GM12865 (cell line): Measurements from ENCODE around the gene ESRRA.

Experiments
- DNase-seq: peaks from one replicate; pipeline ENCODE4 v3.0.0; 2010; ENCODE audit warnings: low read depth
- H3K4me3 ChIP-seq: 2 replicates; pipeline ENCODE4 v1.5.1; 2011; ENCODE audit warnings: mild to moderate bottlenecking, low read depth, low read length, control low read depth
- CTCF ChIP-seq: IDR thresholded peaks from 2 replicates; pipeline ENCODE4 v1.5.1; 2011; ENCODE audit warnings: low read length, control low read depth, low read depth, inconsistent platforms; ENCODE audit not compliant: insufficient read depth; ENCODE audit errors: missing control alignments

Gene ESRRA

DNA sequence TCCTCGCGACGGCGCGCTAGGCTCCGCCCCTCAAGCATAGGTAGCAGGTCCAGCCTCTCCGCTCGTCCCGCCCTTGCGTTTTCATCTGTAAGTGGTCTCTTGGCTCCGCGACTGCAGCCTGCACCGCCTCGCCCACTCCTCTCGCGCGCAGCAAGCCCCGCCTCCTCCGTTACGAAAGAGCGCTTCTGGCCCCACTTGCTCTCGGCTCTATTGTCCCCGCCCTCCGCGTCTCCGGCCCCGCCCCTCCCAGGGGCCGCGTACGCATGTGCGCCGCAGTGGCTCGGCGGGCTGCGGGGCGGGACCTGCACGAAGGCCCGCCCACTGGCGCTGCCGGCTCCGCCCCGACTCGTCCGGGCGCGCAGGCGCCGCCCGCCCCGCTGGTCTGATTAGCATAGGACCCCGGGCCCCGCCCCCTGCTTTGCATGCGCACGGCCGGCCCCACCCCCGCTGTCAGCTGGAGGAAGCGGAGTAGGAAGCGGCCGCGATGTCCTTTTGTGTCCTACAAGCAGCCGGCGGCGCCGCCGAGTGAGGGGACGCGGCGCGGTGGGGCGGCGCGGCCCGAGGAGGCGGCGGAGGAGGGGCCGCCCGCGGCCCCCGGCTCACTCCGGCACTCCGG is at the start of gene ESRRA:
ESRRA (plus strand) TSS at position 450 of the 616 bp plus-strand sequence. CDS start 1,656 bp downstream, outside the sequence.
- peak; percentile 100 for DNase-seq
- TF ChIP-seq CTCF: no peak
- peak within 1 kb of the TSS; percentile 94 for H3K4me3 ChIP-seq

DNA sequence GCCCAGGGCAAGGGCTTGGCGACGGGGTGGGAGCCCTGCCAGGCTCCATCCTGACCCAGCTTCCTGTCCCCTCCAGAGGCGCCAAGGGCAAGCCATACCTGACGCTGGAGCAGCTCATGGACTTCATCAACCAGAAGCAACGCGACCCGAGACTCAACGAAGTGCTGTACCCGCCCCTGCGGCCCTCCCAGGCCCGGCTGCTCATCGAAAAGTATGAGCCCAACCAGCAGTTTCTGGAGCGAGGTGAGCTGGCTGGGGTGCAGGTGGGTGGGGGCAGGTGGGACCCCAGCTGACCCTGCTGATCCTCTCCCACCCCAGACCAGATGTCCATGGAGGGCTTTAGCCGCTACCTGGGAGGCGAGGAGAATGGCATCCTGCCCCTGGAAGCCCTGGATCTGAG is 49.0 kb upstream of the ESRRA start:
- TF ChIP-seq CTCF: no peak
- no peak overlapping the region for H3K4me3 ChIP-seq
- DNase-seq: no peak

GRCh38 chr11:64258356-64258755 is 47.0 kb upstream of the ESRRA start:
- TF ChIP-seq CTCF: no peak
- DNase-seq: no peak
- H3K4me3 ChIP-seq: no peak overlapping the region

GRCh38 chr11:64258946-64259532 is 46.3 kb upstream of the ESRRA start:
- no peak for TF ChIP-seq CTCF
- no peak overlapping the region for H3K4me3 ChIP-seq
- no peak for DNase-seq

- no peak for TF ChIP-seq CTCF
- DNase-seq: peak; percentile 40
- no peak overlapping the region for H3K4me3 ChIP-seq
These were observed 45.7 kb upstream of the ESRRA start for GRCh38 chr11:64259533-64260067.

GRCh38 chr11:64260147-64260708 is 45.1 kb upstream of the ESRRA start:
- H3K4me3 ChIP-seq: no peak overlapping the region
- no peak for DNase-seq
- TF ChIP-seq CTCF: no peak
